HG03378 (cell line): ENCODE results near the gene ACCS.

Experiments
- ATAC-seq: cut with Tn5 transposase; IDR thresholded peaks from one replicate; pipeline ENCODE4 v1.9.1; 2021; ENCODE audit warnings: mild to moderate bottlenecking, moderate library complexity; ENCODE audit not compliant: unreplicated experiment

The ACCS gene

DNA sequence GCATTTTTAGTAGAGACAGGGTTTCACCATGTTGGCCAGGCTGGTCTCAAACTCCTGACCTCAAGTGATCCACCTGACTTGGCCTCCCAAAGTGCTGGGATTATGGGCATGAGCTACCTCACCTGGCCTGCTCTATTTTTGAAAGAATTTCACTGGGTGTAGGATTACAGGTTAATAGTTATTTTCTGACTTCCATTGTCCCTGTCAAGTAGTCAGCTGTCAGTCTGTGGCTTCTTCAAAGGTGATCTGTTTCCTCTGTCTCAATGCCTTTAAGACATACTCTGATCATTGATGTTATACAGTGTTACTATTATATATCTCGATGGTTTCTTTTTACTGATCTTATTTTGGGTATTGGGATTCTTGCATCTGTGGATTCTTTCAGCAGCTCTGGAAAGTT is 19.3 kb downstream of the ACCS start:
- no peak for ATAC-seq

DNA sequence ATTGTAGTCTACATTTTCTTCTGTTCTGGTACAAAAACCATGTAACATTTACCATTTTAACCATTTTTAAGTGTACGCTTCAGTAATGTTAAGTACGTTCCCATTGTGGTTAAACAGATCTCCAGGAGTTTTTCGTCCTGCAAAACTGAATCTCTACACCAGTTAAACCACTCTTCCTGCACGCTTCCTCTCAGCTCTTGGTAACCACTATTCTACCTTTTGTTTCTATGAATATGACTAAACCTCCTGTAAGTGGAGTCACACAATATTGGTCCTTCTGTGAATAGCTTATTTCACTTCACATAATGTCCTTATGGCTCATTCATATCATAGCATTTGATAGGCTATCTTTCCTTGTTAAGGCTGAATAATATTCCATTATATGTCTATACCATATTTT is 22.3 kb downstream of the ACCS start:
- no peak for ATAC-seq

DNA sequence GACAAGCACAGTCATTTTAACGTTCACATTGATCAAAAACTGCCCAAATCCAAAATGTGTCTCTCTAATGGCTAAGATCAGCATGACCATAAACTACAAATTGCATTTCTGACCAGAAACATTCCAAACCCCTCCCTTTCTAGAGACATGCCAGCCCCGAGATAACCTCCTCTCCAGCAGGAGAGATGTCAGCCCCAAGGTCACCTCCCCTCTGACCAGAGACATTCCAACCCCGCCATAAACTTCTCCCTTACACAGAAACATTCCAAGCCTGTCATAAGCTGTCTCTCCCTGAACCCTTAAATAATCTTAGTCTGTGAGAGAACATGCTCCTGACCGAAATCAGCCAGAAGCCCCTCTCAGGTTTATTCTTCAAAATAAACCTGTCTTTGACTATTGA is 22.8 kb downstream of the ACCS start:
- ATAC-seq, result no peak

DNA sequence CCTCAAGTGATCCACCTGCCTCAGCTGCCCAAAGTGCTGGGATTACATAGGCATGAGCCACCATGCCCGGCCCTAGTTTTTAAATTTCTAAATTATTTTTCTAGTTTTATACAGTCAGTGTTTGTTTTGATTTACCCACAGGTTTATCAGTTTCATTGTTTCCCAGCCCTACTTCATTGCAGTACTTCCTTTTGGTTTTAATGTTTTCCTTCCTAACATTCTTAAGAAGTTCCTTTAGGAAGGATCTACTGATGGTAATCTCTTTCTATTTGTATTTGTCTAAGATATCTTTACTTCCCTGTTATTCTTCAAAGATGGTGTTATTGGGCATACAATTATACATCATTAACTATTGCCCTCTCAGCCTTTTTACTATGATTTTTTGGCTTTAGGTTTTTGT is 24.5 kb downstream of the ACCS start:
- no peak for ATAC-seq

DNA sequence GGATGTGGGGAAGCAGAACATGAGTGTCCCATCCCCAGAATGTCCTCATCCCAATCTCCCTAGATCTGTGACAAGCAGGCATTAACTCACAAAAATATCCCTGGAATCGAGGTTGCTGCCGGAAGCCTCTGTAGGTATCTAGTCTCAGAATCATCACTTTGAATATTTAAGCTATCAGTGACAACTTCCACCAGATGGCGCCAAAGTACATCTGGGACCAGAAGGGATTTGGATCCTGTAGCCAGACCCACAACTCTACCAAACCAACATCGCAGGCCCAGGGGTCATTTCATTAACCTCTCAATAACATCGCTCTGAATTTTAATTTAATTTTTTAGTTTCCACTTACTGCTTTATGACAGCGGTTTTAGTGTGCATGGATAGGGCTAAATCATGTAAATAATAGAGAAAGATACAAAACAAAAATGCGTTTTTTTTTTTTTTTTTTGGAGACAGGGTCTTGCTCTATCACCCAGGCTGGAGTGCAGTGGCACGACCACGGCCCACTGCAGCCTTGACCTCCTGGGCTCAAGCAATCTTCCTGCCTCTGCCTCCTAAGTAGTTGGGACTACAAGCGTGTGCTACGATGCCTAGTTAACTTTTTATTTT is 28.3 kb downstream of the ACCS start:
- ATAC-seq, result peak; percentile 58

DNA sequence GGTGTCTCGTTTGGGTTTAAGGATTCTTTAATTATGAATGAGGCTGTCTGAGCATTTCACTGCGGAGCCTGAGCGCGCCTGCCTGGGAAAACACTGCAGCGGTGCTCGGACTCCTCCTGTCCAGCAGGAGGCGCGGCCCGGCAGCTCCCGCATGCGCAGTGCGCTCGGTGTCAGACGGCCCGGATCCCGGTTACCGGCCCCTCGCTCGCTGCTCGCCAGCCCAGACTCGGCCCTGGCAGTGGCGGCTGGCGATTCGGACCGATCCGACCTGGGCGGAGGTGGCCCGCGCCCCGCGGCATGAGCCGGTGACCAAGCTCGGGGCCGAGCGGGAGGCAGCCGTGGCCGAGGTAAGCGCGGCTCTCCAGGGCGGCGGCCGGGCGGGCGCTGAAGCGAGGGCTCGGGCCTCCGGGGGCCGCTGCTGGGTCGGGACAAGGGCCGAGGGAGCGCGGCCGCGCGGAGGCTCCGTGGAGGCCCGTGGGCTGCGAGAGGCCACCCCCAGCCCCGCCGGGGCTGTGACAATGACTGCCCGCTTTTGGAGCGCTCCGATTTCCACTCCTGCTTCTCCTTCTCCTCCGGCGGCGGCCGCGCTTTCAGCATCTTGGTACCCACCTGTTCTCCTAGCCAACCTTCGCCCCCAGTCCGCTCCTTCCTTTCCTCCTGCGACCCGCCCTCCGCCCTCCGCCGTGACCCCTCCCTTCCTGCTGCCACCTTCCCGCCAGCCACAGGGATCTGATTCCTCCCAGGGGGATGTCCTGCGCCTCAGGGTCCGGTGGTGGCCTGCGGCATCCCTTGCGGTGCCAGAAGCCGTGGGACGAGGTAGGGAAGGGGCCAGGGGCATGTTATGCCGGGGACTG is 29.7 kb downstream of the ACCS start, which contains the start of gene EXT2:
TSS of gene EXT2 (plus strand) at position 173 of the 854 bp plus-strand sequence. CDS start 12,035 bp downstream, outside the sequence.
- ATAC-seq, result peak; percentile 79

DNA sequence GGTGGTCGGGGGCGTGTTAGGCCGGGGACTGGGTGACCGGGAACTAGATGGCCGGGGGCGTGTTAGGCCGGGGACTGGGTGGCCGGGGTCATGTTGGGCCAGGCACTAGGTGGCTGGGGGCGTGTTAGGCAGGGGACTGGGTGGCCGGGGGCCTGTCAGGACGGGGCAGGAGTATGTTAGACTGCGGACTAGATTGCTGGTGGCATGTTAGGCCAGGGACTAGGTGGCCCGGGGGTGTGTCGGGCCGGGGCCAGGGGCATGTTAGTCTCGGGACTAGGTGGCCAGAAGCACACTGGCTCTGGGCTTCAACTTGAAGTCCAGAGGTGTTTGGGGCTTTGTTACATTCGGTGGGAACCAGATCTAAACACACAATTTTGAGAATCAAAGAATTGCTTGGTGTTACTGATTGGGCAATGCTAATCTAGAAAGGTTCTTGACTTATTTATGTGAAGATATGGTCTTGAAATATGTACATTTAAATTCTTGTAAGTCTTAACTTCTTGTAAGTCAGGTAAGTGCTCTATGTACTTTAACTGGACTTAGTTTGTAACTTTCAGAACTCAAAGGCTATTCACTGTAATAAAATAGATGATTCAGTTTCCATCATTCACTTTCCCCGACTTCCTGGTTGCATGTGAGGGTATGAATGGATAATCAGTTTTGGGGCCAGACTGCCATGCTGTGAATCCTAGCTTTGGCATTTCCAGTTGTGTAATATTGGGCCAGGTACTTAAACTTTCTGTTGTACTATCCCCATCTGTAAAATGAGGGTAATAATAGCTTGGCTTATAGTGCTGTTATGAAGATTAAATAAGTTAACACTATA is 30.5 kb downstream of the ACCS start:
- no peak for ATAC-seq

DNA sequence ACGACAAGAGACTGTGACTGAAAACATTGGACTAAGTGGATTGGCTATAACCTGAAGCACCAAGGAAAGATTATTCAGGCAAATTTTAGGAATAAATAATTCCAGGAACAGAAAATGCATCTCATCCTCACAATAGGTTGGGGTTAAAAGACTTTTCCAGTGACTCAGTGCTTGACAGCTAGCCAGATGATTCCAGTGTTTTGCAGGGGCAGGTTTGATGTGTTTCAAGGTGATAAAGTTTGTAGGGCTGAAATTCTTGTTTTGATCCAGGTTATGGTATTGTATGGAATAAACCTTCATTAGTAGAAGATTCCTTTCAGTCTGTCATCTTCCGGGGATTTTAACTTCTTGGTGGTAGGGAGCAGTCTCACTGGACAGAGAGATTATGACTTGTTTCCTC is 31.8 kb downstream of the ACCS start:
- ATAC-seq, result no peak

DNA sequence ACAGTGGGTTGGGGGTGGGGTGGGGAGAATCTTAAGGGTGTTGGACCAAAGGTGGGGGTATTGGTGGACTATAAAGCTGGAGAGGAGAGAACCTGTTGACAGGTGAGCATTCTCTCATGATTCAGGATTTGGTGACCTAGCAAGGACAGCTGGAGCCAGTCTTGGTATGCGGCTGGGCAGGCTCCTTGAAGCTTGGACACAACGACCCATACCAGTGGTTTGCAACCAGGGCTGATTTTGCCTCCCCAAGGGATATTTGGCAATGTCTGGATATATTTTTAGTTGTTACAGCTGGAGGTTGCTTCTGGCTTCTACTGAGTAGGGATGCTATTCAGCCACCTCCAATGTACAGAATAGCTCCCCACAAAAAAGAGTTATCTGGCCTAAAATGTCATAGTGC is 35.0 kb downstream of the ACCS start:
- ATAC-seq, result no peak

DNA sequence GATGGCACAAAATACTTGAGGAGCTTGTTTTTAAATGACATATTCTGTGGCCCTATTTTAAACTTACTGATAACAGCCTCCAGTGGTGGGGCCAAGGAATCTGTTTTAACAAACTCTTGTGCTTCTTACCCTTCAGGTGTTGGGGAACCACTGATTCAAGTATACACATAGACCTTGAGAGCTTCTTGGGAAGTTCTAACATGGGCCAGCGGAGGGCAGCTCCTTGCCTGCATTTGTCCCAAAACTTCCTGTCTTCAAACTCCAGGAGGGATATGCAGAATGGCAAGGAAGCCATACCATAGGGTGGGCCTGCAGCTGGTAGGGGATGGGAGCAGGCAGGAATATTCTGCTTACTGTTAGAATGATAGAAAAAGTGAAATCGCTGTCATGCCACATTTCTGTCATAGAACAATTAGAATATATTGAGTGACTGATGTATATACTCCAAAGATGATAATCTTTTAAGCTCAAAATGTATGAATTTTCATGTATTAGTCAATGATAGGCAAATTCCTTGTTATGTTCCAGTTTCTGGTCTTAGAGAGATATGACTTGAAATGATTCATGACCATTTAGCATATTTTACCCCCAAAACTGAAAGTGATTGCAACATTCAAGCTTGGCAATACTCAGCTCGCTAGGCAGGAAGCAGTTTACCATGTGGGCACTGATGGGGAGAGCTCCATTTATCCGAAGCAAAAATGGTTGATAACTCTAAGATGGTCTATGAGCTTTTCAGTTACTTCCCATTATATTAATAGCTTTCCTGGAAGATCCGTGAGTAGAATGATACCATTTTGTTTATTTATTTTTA is 38.6 kb downstream of the ACCS start:
- no peak for ATAC-seq

DNA sequence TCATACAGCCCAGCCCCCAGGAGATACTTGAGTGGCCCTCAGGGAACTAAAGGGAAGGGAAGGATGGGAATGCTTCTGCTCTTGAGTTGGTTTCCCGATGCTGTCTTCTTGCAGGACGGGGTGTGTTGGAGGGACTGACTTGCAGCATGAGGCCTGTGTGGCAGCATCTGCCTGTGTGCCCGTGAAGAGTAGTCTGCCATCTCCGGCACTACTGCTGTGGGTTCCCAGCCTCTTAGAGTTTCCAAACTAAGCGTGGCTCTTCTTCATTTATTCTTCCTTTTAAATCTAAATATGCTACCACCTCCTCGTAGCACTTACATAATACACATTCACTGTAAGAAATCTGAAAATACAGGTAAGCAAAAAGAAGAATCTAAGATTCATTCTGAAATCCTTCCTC is 42.2 kb downstream of the ACCS start:
- ATAC-seq, result no peak

DNA sequence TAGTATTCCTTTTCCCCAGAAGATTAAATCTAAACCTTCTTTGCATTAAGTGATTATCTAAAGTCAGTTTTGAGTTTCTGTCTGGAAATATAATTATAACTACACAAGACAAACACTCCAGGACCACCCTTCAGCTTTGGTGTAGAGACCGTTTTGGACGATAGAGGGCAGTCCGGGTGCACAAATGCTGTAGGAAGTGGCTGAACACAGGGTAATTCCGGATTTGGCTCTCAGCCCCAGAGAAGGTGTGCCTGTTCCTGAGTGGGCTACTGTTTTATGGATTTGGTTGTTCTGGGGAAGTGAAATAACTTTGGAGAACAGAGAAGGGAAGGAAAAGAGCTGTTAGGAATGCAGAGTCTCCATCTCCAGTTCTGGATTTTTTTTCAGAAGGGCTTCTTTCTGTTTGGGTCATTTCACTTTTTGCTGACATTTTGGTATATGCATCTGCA is 44.2 kb downstream of the ACCS start:
- peak; percentile 95 for ATAC-seq

DNA sequence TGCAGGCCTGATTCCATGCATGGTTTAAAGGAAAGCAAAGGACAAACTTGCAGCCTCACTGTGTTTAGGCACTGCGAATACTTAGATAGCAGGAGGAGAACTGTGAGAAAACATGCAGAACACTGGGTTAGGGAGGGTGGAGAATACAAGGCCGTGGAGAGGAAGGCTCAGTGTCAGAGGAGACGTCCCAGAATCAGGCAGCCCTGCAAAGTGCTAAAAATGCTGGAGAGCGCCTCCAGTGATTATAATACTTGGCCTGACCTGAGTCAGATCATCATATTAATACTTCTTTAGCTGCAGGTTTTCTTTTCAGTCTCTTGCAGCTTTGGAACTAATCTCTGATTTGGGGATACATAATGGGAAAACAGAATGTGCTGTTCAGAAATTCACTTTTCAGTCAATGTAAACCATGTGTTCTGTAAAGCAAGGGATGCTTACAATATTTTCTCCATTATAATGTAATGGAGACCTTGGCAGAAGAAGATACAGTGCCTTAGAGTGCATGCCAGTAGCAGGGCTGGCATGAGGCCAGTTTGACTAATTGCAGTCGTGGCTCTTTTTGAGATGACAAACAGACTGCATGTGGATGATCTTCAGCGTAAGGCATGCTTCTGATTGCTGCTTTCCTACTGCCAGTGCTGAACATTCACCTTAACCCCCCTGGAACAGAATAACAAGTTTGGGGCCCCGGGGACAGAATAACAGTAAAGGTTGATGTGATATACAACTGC is 46.2 kb downstream of the ACCS start:
- no peak for ATAC-seq

DNA sequence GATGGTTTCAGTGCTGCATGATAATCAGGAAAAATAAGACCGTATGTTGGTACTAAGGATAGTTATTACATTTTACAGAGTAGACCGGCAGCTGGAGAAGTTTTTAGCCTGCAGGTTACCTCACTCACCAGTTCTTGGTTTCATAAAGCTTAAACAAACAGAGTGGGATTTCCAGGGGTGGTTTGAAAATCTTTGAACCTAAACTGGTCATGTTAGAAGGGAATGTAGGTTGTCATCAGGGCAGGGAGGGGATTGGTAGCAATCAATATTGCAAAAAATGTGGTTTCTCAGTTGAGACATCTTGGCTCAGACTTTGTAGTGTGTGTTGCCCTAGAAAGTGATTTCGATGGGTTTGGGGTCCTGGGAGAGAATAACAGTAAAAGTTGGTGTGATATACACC is 46.9 kb downstream of the ACCS start:
- ATAC-seq, result no peak

DNA sequence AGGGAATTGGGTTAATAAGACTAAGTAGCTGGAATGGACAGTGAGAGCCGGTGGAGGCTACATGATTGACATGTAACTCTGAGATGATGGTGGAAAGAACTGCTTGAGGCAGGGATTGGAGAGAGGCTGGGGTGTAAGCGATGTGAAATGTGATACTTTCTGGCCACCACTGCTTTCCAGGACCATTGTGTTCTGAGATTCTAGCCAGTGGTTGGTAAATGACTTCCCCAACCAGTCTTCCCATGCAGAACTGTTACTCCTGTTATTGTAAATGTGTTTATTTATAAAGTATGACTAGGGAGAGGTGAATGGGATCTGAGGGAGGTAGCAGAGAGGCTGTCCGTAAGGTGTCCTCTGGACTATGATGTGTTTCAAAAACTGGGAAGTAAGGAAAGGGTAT is 47.5 kb downstream of the ACCS start:
- no peak for ATAC-seq

DNA sequence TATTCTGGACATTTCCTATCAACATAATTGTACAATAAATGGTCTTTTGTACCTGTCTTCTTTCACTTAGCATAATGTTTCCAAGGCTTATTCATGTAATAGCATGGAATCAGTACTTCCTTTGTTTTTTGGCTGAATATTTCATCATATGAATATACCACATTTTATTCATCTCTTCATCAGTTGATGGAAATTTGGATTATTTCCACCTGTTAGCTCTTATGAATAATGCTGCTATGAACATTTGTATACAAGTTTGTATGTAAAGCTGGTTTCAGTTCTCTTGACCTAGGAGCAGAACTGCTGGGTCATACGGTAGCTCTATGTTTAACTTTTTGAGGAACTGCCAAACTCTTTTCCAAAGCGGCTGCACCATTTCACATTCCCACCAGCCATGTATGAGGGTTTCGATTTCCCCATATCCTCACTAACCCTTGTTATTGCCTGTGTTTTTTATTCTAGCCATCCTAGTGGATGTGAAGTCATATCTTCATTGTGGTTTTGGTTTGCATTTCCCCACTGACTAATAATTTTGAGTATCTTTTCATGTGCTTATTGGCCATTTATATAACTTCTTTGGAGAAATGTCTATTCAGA is 50.3 kb downstream of the ACCS start:
- ATAC-seq, result no peak

DNA sequence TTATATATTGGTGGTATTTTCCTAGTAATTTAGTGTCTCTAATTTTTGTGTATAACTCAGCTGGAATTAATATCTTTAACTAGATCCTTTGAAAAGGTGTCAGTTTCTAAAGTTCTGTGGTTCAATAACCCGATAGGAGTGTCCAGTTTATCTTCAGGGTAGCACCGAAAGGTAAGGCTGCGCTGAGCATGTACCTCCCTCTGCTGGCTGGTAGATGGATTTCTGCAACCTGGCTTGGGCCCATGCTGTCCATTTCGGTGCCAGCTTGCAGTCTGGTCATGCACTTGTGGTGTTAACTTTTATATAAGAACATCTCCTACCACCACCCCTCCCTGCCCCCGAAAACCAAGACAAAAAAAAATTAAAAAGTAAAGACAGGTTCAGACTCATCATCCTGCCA is 54.1 kb downstream of the ACCS start:
- no peak for ATAC-seq

DNA sequence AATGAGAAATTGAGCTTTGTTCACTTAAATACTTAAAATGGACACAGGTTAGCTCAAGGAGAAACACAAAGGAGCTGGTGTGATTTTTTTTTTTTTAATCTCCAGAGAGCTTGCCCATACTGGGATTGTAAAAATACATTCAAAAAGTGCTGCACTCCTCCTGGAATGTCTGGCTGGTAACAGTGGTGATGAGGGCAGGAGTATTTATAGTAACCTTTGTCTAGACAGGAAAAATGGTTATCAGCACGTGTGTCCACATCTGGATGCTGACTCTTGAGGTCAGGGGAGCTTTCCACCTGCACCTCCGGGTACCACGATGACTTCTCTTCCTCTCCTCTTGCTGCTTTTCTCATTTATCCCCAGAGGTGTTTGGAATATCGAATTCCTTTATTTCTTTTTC is 59.5 kb downstream of the ACCS start:
- ATAC-seq, result no peak

DNA sequence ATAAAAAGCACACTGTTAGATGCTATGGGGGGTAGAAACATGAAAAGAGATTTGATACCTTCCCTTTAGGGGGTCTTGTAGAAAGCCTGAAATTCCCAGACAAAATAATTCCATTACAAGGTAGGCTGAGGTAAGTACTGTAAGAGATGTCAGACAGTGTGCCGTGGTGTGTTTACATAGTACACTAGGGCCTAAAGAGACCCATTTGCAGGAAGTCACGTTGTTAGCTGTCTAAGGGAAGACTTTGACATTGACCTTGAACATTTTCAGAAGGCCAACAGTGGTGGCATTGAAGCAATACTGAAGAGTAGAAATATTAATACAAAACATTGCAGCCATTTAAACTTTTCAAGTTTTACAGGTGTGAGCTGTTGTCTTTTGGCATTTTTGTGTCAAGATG is 60.2 kb downstream of the ACCS start:
- ATAC-seq, result no peak

DNA sequence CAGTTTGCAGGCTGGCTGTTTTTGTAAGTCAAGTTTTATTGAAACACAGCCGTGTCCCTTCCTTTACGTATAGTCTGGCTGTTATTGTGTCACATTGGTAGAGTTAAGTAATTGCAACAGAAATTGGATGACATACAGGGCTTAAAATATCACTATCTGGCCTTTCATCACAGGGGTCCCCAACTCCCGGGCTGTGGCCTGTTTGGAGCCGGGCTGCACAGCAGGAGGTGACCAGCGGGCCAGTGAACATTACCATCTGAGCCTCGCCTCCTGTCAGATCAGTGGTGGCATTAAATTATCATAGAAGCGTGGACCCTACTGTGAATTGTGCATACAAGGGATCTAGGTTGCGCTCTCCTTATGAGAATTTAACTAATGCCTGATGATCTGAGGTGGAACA is 61.1 kb downstream of the ACCS start:
- ATAC-seq, result no peak
